ENCODE results near the gene THSD4.

Gene THSD4

GRCh38 chr15:71628988-71629770, 513.9 kb downstream of the THSD4 start:
- DNase-seq (ENCODE audit: low read depth), result no peak

- DNase-seq (ENCODE audit: low read depth), result no peak
These were observed 514.7 kb downstream of the THSD4 start for GRCh38 chr15:71629781-71630474.

- DNase-seq (ENCODE audit: low read depth), result no peak
These were observed 515.2 kb downstream of the THSD4 start for GRCh38 chr15:71630475-71630809.

GRCh38 chr15:71632576-71633195, 517.4 kb downstream of the THSD4 start:
- no peak for DNase-seq (ENCODE audit: low read depth)

GRCh38 chr15:71634820-71635560, 519.7 kb downstream of the THSD4 start:
- DNase-seq (ENCODE audit: low read depth), result no peak

GRCh38 chr15:71635735-71636134, 520.5 kb downstream of the THSD4 start:
- no peak for DNase-seq (ENCODE audit: low read depth)

GRCh38 chr15:71638876-71639275, 523.6 kb downstream of the THSD4 start:
- DNase-seq (ENCODE audit: low read depth), result no peak

GRCh38 chr15:71639471-71639870, 524.2 kb downstream of the THSD4 start:
- no peak for DNase-seq (ENCODE audit: low read depth)

GRCh38 chr15:71643918-71644317, 528.6 kb downstream of the THSD4 start:
- no peak for DNase-seq (ENCODE audit: low read depth)

GRCh38 chr15:71646767-71647486, 531.7 kb downstream of the THSD4 start:
- DNase-seq (ENCODE audit: low read depth), result no peak

GRCh38 chr15:71647487-71647808, 532.2 kb downstream of the THSD4 start:
- no peak for DNase-seq (ENCODE audit: low read depth)

GRCh38 chr15:71648095-71648494, 532.8 kb downstream of the THSD4 start:
- no peak for DNase-seq (ENCODE audit: low read depth)

- no peak for DNase-seq (ENCODE audit: low read depth)
These were observed 534.6 kb downstream of the THSD4 start for GRCh38 chr15:71649894-71650293.

- DNase-seq (ENCODE audit: low read depth), result no peak
These were observed 535.3 kb downstream of the THSD4 start for GRCh38 chr15:71650603-71651002.

GRCh38 chr15:71651750-71652186, 536.5 kb downstream of the THSD4 start:
- DNase-seq (ENCODE audit: low read depth), result no peak

GRCh38 chr15:71654042-71654719, 538.9 kb downstream of the THSD4 start:
- no peak for DNase-seq (ENCODE audit: low read depth)

GRCh38 chr15:71654720-71655174, 539.5 kb downstream of the THSD4 start:
- DNase-seq (ENCODE audit: low read depth), result no peak

- no peak for DNase-seq (ENCODE audit: low read depth)
These were observed 541.2 kb downstream of the THSD4 start for GRCh38 chr15:71656425-71656824.

GRCh38 chr15:71657141-71657540, 541.9 kb downstream of the THSD4 start:
- DNase-seq (ENCODE audit: low read depth), result no peak

- DNase-seq (ENCODE audit: low read depth), result no peak
These were observed 542.8 kb downstream of the THSD4 start for GRCh38 chr15:71658036-71658435.
